DMS153 treated with DMSO at 0.1 percent for 48 hours (cell line): ENCODE measurements around the gene MRTFA.
A peak's percentile ranks its signal among the peaks of the same experiment; 100 is the strongest.
"Not testable (repeated sequence)": the region's sequence is repeated elsewhere in the genome, so short reads cannot be mapped to it uniquely, and the experiment has no call there.

Source experiments
- DNase-seq: peaks from one replicate; lab custom pipeline; 2025; ENCODE audit not compliant: unreplicated experiment; lab: John Stamatoyannopoulos, UW

The MRTFA gene

GRCh38 chr22:40636380-40637182, at the start of gene MRTFA:
Gene MRTFA (minus strand): TSS chr22:40636719.
- DNase-seq, result peak; percentile 98

GRCh38 chr22:40685406-40685805, 48.9 kb upstream of the MRTFA start:
- DNase-seq, result no peak

GRCh38 chr22:40684728-40685127, 48.2 kb upstream of the MRTFA start:
- DNase-seq, result no peak

- DNase-seq, result no peak
Observed at GRCh38 chr22:40681451-40681850, 44.9 kb upstream of the MRTFA start.

- DNase-seq, result no peak
Observed at GRCh38 chr22:40680819-40681183, 44.3 kb upstream of the MRTFA start.

GRCh38 chr22:40679964-40680818, 43.7 kb upstream of the MRTFA start:
- no peak for DNase-seq

- no peak for DNase-seq
Observed at GRCh38 chr22:40679249-40679963, 42.9 kb upstream of the MRTFA start, which contains the start of gene MCHR1. Gene MCHR1 (plus strand): TSS chr22:40679484. CDS start chr22:40679653, 169 bp downstream.

GRCh38 chr22:40678493-40679248, 42.2 kb upstream of the MRTFA start:
- DNase-seq, result no peak

- DNase-seq, result no peak
Observed at GRCh38 chr22:40676644-40677043, 40.1 kb upstream of the MRTFA start.

- DNase-seq, result not testable (repeated sequence)
Observed at GRCh38 chr22:40676166-40676565, 39.6 kb upstream of the MRTFA start.

- no peak for DNase-seq
Observed at GRCh38 chr22:40674274-40674673, 37.8 kb upstream of the MRTFA start.

GRCh38 chr22:40673017-40673416, 36.5 kb upstream of the MRTFA start:
- no peak for DNase-seq

GRCh38 chr22:40671796-40672360, 35.4 kb upstream of the MRTFA start:
- no peak for DNase-seq

GRCh38 chr22:40671369-40671768, 34.9 kb upstream of the MRTFA start:
- DNase-seq, result no peak

GRCh38 chr22:40670058-40670457, 33.5 kb upstream of the MRTFA start:
- no peak for DNase-seq

- DNase-seq, result no peak
Observed at GRCh38 chr22:40668611-40669411, 32.3 kb upstream of the MRTFA start.

GRCh38 chr22:40666151-40666848, 29.8 kb upstream of the MRTFA start:
- DNase-seq, result no peak

- no peak for DNase-seq
Observed at GRCh38 chr22:40665312-40665711, 28.8 kb upstream of the MRTFA start.

- no peak for DNase-seq
Observed at GRCh38 chr22:40661671-40662070, 25.2 kb upstream of the MRTFA start.
